Measurements from ENCODE around the gene TPD52L2.

DNA sequence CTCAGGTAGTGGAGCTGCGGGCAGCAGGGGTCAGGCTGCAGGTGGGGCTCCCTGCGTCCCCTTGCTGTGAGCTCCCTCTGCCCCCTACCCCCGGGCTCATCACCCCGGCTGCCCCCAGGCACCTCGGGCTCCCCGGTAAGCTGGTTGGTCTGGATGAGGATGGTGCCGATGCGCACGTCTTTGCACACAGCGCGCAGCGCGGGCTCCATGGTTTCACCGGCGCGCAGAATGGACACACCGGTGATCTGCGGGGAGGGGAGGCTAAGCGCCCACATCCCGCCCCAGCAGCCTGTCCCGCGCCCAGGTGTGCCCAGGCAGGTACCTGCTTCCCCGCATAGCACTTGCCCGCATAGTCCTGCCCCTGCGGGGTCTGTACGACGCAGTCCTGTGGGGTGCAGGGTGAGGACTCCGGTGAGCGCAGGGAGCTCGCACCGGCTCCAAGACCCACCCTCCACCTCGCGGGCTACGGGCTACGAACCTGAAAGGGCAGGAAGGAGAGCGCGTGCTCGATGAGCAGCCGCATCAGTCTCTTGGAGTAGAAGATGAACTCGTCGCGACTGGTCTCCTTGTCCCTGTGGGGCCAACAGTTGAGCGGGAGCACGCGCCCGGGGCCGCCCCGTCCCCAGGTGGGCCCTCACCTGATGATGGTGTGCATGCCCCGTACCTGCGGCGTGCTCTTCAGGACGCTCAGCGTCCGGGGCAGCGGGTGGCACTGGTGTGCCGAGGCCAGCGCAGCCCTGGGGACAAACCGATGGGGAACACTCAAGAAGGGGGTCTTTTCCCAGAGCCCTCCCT, 75.6 kb downstream of the TPD52L2 start:
- no peak for TF ChIP-seq POLR2A (IDR thresholded peaks at IDR 0.05; ENCODE audit: low read length)
- TF ChIP-seq GATA1 (IDR thresholded peaks at IDR 0.05; ENCODE audit: low read depth, low read length), result no peak

Data from erythroblast (primary cell).